Measurements from ENCODE around the gene RTN4.

RTN4 gene

GRCh38 chr2:54950811-54951210 lies 99.4 kb downstream of the RTN4 start:
- Histone ChIP-seq H3K9me3 (ENCODE audit: control insufficient read depth, insufficient read depth, low read length) (no peaks in the 10 kb centered on the region), H3K9me2 (replicated peaks; ENCODE audit: control insufficient read depth, low read length) (no peaks in the 10 kb centered on the region), H3F3A (ENCODE audit: control insufficient read depth, insufficient read depth) (no peaks in the 10 kb centered on the region), H4K20me1 (ENCODE audit: control insufficient read depth, insufficient read depth, low read depth, low read length) (no peaks in the 10 kb centered on the region), H3K27me3 (ENCODE audit: control insufficient read depth, low read length) (no peaks in the 10 kb centered on the region), H3K79me2 (ENCODE audit: control insufficient read depth, low read length) (no peaks in the 10 kb centered on the region), H3K4me3 (ENCODE audit: low read length) (no peak overlapping the region), H3K27ac (ENCODE audit: low read depth, low read length) (no peak overlapping the region), H3K4me1 (ENCODE audit: control insufficient read depth, low read length) (no peaks in the 10 kb centered on the region), H3K4me2 (ENCODE audit: low read length) (no peak overlapping the region), H3K36me3 (ENCODE audit: control insufficient read depth, low read length) (no peaks in the 10 kb centered on the region; the same call in 1 of the 2 replicates)
- no peak for TF ChIP-seq CTCF (IDR thresholded peaks at IDR 0.05; ENCODE audit: low read depth, low read length, poor library complexity, severe bottlenecking)
- TF ChIP-seq EZH2phosphoT487 (IDR thresholded peaks at IDR 0.05; ENCODE audit: borderline replicate concordance, low read length) = no peak

GRCh38 chr2:54949431-54949830 lies 100.8 kb downstream of the RTN4 start:
- Histone ChIP-seq H3K4me1 (ENCODE audit: control insufficient read depth, low read length) (no peaks in the 10 kb centered on the region), H3K9me3 (ENCODE audit: control insufficient read depth, insufficient read depth, low read length) (no peaks in the 10 kb centered on the region), H3K4me3 (ENCODE audit: low read length) (no peak overlapping the region), H3K4me2 (ENCODE audit: low read length) (no peak overlapping the region), H3K36me3 (ENCODE audit: control insufficient read depth, low read length) (no peaks in the 10 kb centered on the region; the same call in 1 of the 2 replicates), H3K9me2 (replicated peaks; ENCODE audit: control insufficient read depth, low read length) (no peaks in the 10 kb centered on the region), H3K79me2 (ENCODE audit: control insufficient read depth, low read length) (no peaks in the 10 kb centered on the region), H3K27ac (ENCODE audit: low read depth, low read length) (no peak overlapping the region), H3F3A (ENCODE audit: control insufficient read depth, insufficient read depth) (no peaks in the 10 kb centered on the region; the same call in 1 of the 2 replicates), H3K27me3 (ENCODE audit: control insufficient read depth, low read length) (no peaks in the 10 kb centered on the region), H4K20me1 (ENCODE audit: control insufficient read depth, insufficient read depth, low read depth, low read length) (no peaks in the 10 kb centered on the region)
- TF ChIP-seq CTCF (IDR thresholded peaks at IDR 0.05; ENCODE audit: low read depth, low read length, poor library complexity, severe bottlenecking) (no peak), EZH2phosphoT487 (IDR thresholded peaks at IDR 0.05; ENCODE audit: borderline replicate concordance, low read length) (no peak)

DNA sequence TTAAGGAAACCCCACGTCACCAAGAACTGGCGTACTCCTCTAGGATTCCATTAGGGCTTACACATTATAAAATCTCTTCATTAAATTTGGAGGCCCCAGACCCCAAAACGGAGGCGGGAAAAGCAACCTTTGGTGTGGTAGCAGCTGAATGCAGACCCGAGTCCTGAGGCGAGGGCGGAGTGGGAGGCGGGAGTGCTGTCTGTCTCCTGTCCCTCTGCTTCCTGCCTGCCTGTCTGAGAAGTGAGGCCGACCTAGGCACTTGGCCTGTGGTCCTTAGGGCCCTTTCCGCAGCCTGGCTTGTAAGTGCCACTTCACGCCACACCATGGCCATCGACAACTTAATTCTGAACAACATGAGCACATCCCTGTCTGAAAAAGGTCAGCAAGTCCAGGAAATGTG lies 102.1 kb downstream of the RTN4 start:
- Histone ChIP-seq H3K27ac (ENCODE audit: low read depth, low read length) (no peak overlapping the region), H3K9me2 (replicated peaks; ENCODE audit: control insufficient read depth, low read length) (no peaks in the 10 kb centered on the region), H3K4me3 (ENCODE audit: low read length) (no peak overlapping the region), H3K4me2 (ENCODE audit: low read length) (no peak overlapping the region), H3K9me3 (ENCODE audit: control insufficient read depth, insufficient read depth, low read length) (no peaks in the 10 kb centered on the region), H3F3A (ENCODE audit: control insufficient read depth, insufficient read depth) (peaks cover 5% of the 10 kb centered on the region), H3K36me3 (ENCODE audit: control insufficient read depth, low read length) (no peaks in the 10 kb centered on the region), H3K27me3 (ENCODE audit: control insufficient read depth, low read length) (no peaks in the 10 kb centered on the region), H3K79me2 (ENCODE audit: control insufficient read depth, low read length) (no peaks in the 10 kb centered on the region), H4K20me1 (ENCODE audit: control insufficient read depth, insufficient read depth, low read depth, low read length) (no peaks in the 10 kb centered on the region), H3K4me1 (ENCODE audit: control insufficient read depth, low read length) (no peaks in the 10 kb centered on the region)
- TF ChIP-seq CTCF (IDR thresholded peaks at IDR 0.05; ENCODE audit: low read depth, low read length, poor library complexity, severe bottlenecking) (no peak), EZH2phosphoT487 (IDR thresholded peaks at IDR 0.05; ENCODE audit: borderline replicate concordance, low read length) (no peak)

DNA sequence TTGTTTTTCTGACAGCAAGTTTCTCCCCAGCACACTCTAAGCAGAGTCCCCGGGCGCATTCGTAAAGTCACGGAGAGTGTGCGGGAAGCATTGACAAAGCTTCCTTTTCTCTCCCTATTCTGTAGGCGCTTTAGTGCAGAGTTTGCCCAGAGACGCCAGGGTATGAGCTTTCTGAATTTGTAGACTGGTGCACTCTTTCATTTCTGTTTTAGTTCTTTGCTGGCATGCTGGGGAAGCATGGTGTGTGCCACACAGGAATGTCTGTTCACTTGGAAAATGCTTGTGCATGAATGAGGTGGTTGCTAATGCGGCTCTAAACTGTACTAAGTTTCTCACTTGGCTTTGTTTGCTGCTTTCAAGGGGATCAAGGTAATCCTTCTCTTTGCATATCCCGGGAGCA lies 102.6 kb downstream of the RTN4 start:
- no peak overlapping the region for H3K4me3 ChIP-seq (ENCODE audit: low read length)
- H3K4me1 ChIP-seq (ENCODE audit: control insufficient read depth, low read length) = no peaks in the 10 kb centered on the region
- no peaks in the 10 kb centered on the region for H3K79me2 ChIP-seq (ENCODE audit: control insufficient read depth, low read length)
- H3K9me3 ChIP-seq (ENCODE audit: control insufficient read depth, insufficient read depth, low read length) = no peaks in the 10 kb centered on the region
- H3K4me2 ChIP-seq (ENCODE audit: low read length) = no peak overlapping the region
- H3K36me3 ChIP-seq (ENCODE audit: control insufficient read depth, low read length) = no peaks in the 10 kb centered on the region
- peaks cover 5% of the 10 kb centered on the region for H3F3A ChIP-seq (ENCODE audit: control insufficient read depth, insufficient read depth)
- H4K20me1 ChIP-seq (ENCODE audit: control insufficient read depth, insufficient read depth, low read depth, low read length) = no peaks in the 10 kb centered on the region
- TF ChIP-seq CTCF (IDR thresholded peaks at IDR 0.05; ENCODE audit: low read depth, low read length, poor library complexity, severe bottlenecking) (no peak), EZH2phosphoT487 (IDR thresholded peaks at IDR 0.05; ENCODE audit: borderline replicate concordance, low read length) (no peak)
- no peaks in the 10 kb centered on the region for H3K9me2 ChIP-seq (replicated peaks; ENCODE audit: control insufficient read depth, low read length)
- H3K27me3 ChIP-seq (ENCODE audit: control insufficient read depth, low read length) = no peaks in the 10 kb centered on the region
- no peak overlapping the region for H3K27ac ChIP-seq (ENCODE audit: low read depth, low read length)

Measured in DOHH2 (cell line).